ENCODE results near the gene SYCE3. TPM values are rescaled to one million over a fixed set of nuclear protein-coding genes. Genes with fewer than 3 reads are reported as not detected.
A peak's percentile ranks its signal among the peaks of the same experiment; 100 is the strongest.
"Not testable (repeated sequence)": the region's sequence is repeated elsewhere in the genome, so short reads cannot be mapped to it uniquely, and the experiment has no call there.

SYCE3 gene
- total and polyA plus RNA-seq, 9 donors, result not detected

- WGBS, 3 donors, result 93 to 96% (median 93%) methylated on average over 19 of the region's 19 CpGs
- Histone ChIP-seq H3K27me3 (peaks cover 7% of the 10 kb centered on the region), H3K4me3 (no peak overlapping the region), H3K9me3 (no peaks in the 10 kb centered on the region), H3K4me1 (ENCODE audit: insufficient read depth) (no peaks in the 10 kb centered on the region), H3K36me3 (no peaks in the 10 kb centered on the region), H3K27ac (no peak overlapping the region)
- peak in 1 of 5 donors; percentile 13 for DNase-seq
- TF ChIP-seq, protein P1, sequence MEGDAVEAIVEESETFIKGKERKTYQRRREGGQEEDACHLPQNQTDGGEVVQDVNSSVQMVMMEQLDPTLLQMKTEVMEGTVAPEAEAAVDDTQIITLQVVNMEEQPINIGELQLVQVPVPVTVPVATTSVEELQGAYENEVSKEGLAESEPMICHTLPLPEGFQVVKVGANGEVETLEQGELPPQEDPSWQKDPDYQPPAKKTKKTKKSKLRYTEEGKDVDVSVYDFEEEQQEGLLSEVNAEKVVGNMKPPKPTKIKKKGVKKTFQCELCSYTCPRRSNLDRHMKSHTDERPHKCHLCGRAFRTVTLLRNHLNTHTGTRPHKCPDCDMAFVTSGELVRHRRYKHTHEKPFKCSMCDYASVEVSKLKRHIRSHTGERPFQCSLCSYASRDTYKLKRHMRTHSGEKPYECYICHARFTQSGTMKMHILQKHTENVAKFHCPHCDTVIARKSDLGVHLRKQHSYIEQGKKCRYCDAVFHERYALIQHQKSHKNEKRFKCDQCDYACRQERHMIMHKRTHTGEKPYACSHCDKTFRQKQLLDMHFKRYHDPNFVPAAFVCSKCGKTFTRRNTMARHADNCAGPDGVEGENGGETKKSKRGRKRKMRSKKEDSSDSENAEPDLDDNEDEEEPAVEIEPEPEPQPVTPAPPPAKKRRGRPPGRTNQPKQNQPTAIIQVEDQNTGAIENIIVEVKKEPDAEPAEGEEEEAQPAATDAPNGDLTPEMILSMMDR (IDR thresholded peaks at IDR 0.05), result no peak
- TF ChIP-seq POLR2A (IDR thresholded peaks at IDR 0.05) (no peak), EP300 (IDR thresholded peaks at IDR 0.05) (no peak)
- intact Hi-C loops (cut with DNase I), result no loop called here
Measured at GRCh38 chr22:50542416-50542927, 20.2 kb downstream of the SYCE3 start.

GRCh38 chr22:50541667-50542026, 21.1 kb downstream of the SYCE3 start:
- intact Hi-C loops (cut with DNase I), result not testable (repeated sequence)

GRCh38 chr22:50540381-50540780, 22.3 kb downstream of the SYCE3 start:
- no peaks in the 10 kb centered on the region for H3K36me3 ChIP-seq
- H3K4me3 ChIP-seq, result no peak overlapping the region
- no peak for DNase-seq
- intact Hi-C loops (cut with DNase I), result no loop called here
- H3K9me3 ChIP-seq, result no peaks in the 10 kb centered on the region
- TF ChIP-seq POLR2A (IDR thresholded peaks at IDR 0.05) (no peak), EP300 (IDR thresholded peaks at IDR 0.05) (no peak)
- TF ChIP-seq, protein P1 (IDR thresholded peaks at IDR 0.05), result no peak
- H3K4me1 ChIP-seq (ENCODE audit: insufficient read depth), result no peaks in the 10 kb centered on the region
- no peak overlapping the region for H3K27ac ChIP-seq
- peaks cover 5% of the 10 kb centered on the region for H3K27me3 ChIP-seq
- WGBS, 3 donors, result 80 to 82% (median 80%) methylated on average over 10 of the region's 10 CpGs

More at GRCh38 chr22:50541667-50542026, 21.1 kb downstream of the SYCE3 start:
- not testable (repeated sequence) for H3K4me3 ChIP-seq; H3K4me1 ChIP-seq (ENCODE audit: insufficient read depth); H3K27ac ChIP-seq; H3K27me3 ChIP-seq; H3K36me3 ChIP-seq; H3K9me3 ChIP-seq
- peak in 1 of 5 donors; percentile 16 for DNase-seq
- WGBS, 3 donors, result 74 to 84% (median 79%) methylated on average over 5 of the region's 5 CpGs

- Histone ChIP-seq H3K4me3 (no peak overlapping the region), H3K9me3 (no peaks in the 10 kb centered on the region), H3K27ac (no peak overlapping the region), H3K27me3 (no peaks in the 10 kb centered on the region), H3K36me3 (no peaks in the 10 kb centered on the region), H3K4me1 (ENCODE audit: insufficient read depth) (no peaks in the 10 kb centered on the region)
- WGBS, 3 donors, result 84 to 85% (median 84%) methylated on average over 13 of the region's 13 CpGs
- no peak for DNase-seq
- intact Hi-C loops (cut with DNase I), result no loop called here
- TF ChIP-seq, protein P1 (IDR thresholded peaks at IDR 0.05), result no peak
- no peak for TF ChIP-seq POLR2A (IDR thresholded peaks at IDR 0.05)
- no peak for TF ChIP-seq EP300 (IDR thresholded peaks at IDR 0.05)
Measured at GRCh38 chr22:50537765-50538164, 25.0 kb downstream of the SYCE3 start.

DNA sequence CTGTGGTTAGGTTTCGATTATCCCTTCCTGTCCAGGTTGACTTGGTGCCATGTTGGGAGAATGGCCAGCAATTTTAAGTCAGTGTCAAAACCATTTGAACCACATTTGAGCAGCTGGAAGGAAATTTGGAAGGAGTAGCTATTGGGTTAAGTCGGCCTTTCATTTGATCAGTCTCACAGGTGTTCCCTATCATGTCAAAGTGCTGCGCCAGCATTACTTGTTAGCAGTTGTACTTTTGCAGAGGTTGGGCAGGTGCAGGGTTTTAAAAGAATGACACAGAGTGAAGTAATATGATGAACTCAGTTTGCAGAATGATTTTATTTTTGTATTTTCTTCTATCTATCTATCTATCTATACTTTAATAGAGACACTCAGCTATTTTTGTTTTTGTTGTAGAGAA, 26.5 kb downstream of the SYCE3 start:
- no peaks in the 10 kb centered on the region for H3K9me3 ChIP-seq
- H3K27ac ChIP-seq, result no peak overlapping the region
- peaks cover 4% of the 10 kb centered on the region for H3K27me3 ChIP-seq
- intact Hi-C loops (cut with DNase I), result no loop called here
- WGBS, 3 donors, result 32 to 42% (median 38%) methylated on average over 3 of the region's 3 CpGs
- peaks cover 9% of the 10 kb centered on the region for H3K4me1 ChIP-seq (ENCODE audit: insufficient read depth)
- DNase-seq, result no peak
- H3K4me3 ChIP-seq, result no peak overlapping the region
- no peaks in the 10 kb centered on the region for H3K36me3 ChIP-seq
- TF ChIP-seq, protein P1 (IDR thresholded peaks at IDR 0.05), result no peak
- no peak for TF ChIP-seq EP300 (IDR thresholded peaks at IDR 0.05)
